T follicular helper cell (primary cell): ENCODE results near the gene EN2.
"Not testable (repeated sequence)": the region's sequence is repeated elsewhere in the genome, so short reads cannot be mapped to it uniquely, and the experiment has no call there.

Source experiments
- DNase-seq: peaks from one replicate; pipeline ENCODE4 v3.0.0-alpha.2; 2020; ENCODE audit warnings: low read depth

EN2 gene

DNA sequence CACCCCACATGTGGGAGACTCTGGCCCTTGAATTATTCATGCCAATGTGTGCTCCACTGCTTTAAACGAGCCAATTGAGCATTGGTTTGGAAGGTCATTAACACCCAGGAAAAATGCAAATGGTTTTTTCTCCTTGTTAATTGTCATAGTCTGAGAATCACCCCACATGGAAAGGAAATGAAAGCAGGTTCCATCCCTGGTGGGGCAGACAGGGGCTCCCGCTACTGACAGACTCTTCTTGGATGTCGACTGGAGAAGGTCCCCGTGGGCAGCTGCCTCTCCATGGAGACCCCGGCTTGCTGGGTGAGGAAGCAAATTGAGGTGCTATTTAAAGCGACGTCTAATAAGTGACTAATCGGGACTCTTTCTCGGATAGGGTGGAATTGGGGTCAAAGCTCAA lies 32.0 kb upstream of the EN2 start:
- DNase-seq = no peak

- no peak for DNase-seq
Measured at GRCh38 chr7:155426543-155427410, 31.2 kb upstream of the EN2 start.

DNA sequence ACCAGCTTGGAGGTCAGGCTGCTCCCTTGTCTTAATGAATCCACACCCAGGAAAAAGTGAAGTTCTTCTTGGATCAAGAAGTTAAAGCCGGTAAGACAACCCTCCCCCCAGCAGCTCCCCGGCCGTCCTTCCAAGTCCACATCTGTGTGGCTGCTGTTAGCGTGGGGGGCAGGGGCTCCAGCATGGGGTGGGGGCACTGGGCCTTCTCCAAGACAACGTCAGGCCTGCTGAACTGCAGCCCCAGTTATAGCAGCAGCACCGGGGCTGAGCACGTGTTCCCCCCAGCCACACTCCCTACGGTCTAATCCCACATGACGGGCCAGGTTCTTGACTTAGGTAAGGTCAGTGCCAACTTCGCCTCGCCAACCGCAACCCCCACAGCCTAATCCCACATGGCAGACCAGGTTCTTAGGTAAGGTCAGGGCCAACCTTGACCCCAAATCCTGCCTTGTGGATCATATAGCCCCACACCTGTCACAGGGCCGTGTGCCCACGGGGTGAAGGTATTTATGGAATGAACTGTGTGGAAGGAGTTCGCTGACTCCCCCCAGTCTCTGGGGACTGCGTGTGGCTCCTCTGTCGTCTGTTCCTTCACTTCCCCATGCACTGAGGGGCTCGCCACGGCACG lies 30.4 kb upstream of the EN2 start:
- DNase-seq = no peak

GRCh38 chr7:155428171-155428834 lies 29.6 kb upstream of the EN2 start:
- DNase-seq = no peak

DNA sequence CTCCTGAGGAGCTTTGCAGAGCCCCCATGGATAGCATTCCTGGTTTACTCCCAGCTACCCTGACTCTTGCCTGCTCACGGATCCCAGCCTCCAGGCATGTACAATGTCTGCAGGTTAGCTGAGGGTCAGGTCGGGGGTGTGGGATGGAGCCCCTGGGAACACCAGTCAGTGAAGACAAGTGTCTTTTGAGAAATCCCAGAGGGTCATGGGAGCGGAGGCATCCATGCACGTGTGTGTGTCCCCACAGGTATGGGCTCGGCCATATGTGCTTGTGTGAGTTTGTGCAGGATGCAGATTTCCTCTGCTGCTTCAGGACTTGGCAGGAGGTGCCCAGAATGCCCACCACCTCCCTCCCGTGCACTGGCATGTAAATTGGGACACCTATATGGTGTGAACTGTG lies 28.3 kb upstream of the EN2 start:
- DNase-seq = no peak

GRCh38 chr7:155430606-155431005 lies 27.3 kb upstream of the EN2 start:
- no peak for DNase-seq

DNA sequence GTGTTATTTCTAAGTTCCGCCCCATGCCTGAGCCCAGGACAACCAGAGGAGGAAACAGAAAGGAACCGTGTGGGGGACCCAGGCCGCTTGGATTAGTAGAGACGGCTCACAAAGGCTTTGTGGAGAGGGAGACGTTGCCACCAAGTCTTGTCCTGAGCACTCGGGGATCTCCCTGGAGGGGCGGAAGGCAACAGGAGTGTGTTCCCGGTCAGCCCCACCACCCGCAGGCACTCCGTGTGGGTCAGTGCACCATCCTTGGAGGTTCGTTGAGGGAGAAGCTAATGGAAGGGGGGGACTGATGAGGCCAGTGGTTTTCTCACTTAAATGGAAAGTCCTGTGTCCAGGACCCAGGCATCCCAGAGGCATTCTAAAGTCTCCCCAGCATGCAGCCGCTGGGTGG lies 26.7 kb upstream of the EN2 start:
- no peak for DNase-seq

DNA sequence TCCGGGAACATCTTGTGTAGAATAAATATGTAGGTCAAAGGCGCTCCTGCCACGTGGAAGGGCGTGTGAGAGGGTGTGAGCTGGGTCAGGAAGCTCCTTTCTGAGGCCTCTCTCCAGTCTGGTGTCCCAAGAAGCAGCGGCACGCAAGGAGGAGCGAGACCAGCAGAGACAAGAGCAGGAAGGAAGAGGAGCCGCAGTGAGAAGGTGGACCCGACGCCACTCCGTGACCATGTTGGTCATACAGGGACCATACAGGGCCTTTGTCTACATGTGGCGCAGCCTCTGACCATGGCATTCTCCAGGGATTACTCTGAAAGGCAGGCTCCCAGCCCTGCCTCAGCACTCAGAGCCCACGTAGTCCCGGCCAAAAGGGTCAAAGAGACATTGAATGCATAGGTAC lies 26.2 kb upstream of the EN2 start:
- no peak for DNase-seq

DNA sequence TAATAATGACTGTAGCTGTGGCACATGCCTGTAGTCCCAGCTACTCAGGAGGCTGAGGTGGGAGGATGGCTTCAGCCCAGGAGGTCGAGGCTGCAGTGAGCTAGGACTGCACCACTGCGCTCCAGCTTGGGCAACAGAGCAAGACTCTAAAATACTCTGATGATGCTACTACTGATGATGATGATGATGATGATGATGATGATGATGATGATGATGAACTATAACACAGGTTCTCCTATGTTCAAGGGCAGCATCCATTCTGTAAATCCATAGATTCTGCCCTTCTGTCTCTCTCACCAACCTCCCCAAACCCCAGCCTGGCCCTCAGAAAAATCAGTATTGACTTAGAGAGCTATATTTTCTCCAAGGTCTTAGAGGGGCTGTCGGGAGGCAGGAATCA lies 22.8 kb upstream of the EN2 start:
- no peak for DNase-seq

DNA sequence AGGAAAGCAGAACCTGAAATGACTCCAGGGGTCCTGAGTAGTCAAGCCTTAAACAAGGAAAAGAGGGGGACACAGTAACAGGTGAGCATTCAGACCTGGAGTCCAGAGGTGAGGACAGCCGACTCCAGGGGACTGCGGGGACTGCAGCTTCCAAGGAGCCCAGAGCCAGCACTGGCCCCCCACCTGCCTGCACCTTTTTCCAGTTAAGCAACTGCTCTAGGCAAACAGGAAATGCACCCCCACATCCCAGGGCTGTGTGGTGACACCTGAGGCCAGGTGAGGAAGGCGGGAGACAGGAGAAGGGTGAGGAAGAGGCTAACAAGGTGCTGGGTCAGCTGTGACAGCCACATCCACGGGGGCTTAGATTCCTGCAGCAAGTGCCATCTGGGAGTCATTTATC lies 20.1 kb upstream of the EN2 start:
- no peak for DNase-seq

DNA sequence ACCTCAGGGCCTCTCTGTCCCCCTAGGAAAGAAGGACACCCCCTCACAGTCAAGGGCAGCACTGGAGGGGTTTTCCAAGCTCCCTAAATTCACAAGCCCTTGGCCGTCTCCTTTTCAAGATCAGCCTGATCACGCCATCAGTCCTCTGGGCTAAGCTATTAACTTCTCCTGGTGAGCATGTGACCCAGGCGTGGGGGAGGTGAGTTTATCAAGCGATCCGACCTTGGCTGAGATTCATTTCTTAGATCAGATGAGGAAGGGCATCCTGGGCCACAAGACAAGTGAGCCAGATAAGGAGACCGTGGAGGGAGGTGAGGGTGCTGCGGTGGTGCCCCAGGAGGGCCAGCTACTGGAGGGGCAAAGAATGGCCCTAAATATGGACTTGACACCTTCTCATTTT lies 19.2 kb upstream of the EN2 start:
- no peak for DNase-seq

- no peak for DNase-seq
Measured at GRCh38 chr7:155439311-155440017, 18.5 kb upstream of the EN2 start.

DNA sequence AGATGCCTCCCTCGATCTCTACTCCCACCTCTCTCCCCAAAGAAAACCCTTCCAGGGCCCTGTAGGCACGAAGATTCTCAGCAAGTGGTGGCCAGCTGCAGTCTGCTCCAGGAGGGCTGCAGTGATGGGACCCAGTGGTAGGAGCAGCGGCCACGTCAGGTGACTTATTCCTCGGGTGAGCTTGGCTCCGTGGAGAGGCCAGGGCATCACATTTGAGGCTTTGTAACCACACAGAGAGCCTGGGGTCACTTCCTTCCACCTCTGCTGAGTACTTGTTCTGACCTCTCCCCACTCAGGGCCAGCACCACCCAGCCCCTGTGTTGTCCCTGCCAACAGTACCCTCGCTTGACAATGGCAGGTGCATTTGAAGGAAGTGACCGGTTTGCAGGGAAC lies 17.9 kb upstream of the EN2 start:
- no peak for DNase-seq

DNA sequence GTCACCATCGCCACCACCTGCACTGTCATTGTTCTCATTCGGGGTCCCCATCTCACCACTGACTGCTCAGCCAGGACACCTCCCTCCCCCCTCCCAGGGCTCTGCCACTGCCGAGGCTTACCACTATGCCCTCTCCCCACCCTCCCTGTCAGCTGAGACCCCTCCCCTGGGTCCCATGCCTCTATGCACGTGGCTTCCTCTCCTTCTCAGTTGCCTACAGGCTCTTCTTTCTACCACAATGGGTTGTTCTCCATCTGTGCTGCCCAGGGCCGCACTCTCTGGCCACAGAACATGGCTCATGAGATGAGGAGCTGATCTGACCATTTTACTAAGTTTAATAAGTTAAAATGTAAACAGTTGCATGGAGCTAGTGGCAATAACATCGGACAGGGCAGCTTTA lies 16.1 kb upstream of the EN2 start:
- DNase-seq = no peak

- no peak for DNase-seq
Measured at GRCh38 chr7:155444746-155445145, 13.2 kb upstream of the EN2 start.

DNA sequence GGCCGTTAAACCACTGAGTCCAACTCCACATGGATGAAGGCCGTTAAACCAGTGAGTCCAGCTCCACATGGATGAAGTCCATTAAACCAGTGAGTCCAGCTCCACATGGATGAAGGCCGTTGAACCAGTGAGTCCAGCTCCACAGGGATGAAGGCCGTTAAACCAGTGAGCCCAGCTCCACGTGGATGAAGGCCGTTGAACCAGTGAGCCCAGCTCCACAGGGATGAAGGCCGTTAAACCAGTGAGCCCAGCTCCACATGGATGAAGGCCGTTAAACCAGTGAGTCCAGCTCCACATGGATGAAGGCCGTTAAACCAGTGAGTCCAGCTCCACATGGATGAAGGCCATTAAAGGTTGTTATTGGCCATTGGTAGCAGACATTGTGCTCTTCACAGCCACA lies 12.3 kb upstream of the EN2 start:
- DNase-seq = not testable (repeated sequence)

- no peak for DNase-seq
Measured at GRCh38 chr7:155447603-155448002, 10.3 kb upstream of the EN2 start.

GRCh38 chr7:155448632-155449007 lies 9.3 kb upstream of the EN2 start:
- no peak for DNase-seq

- DNase-seq = no peak
Measured at GRCh38 chr7:155449008-155449868, 8.7 kb upstream of the EN2 start.

DNA sequence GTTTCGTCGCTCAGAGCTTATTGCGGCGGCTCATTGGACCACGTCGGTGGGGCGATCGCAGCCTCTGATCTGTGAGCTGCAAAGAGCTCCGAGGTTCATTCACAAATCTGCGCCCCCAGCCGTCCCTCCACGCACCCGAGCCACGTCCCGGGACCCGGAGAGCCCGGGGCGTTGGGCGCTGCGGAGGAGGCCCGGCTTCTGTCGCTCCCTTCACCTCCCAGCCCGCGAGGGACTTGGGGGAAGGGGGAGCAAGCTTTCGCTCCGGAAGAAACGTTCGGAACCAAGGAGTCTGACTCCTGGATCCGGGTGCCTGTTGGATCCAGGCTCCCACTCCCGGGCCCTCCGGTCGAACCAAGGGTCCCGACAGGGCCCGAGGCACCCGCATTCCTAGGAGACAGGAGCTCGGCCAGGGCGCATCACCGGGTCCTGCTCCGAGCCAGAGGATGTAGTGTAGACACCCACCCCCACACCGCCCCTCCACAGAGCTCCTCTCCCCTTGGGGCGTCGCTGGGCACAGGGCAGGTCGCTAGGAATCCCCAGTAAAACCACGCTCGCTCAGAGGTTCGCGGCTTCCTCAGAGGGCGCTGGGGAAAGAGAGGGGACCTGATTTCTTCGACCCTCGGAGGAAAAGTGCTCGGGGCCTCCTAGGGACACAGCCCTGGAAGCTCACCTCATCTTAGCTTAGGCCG lies 7.9 kb upstream of the EN2 start:
- no peak for DNase-seq

DNA sequence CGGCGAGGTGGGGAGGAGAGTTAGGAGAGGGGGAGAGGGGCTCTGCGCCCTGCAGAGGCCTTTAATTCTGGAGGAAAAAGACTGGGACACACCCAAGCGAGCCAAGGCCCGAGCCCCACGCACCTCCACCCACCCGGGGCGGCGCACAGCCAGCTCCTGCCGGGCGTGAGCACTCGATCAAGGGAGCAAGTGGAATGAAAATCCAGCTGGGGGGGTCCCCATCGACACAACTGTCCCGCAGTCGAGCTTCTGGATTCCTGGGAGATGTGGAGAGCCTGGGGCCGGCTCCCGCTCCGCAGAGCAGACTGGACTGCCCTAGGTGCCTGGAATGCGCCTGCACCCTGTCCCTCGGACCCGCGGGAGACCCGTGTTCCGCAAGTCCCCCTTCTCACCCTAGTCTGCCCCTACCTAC lies 7.4 kb upstream of the EN2 start:
- DNase-seq = no peak
